ENCODE measurements around the gene CDKL4.
"Not testable (repeated sequence)": the region's sequence is repeated elsewhere in the genome, so short reads cannot be mapped to it uniquely, and the experiment has no call there.

CDKL4 gene

DNA sequence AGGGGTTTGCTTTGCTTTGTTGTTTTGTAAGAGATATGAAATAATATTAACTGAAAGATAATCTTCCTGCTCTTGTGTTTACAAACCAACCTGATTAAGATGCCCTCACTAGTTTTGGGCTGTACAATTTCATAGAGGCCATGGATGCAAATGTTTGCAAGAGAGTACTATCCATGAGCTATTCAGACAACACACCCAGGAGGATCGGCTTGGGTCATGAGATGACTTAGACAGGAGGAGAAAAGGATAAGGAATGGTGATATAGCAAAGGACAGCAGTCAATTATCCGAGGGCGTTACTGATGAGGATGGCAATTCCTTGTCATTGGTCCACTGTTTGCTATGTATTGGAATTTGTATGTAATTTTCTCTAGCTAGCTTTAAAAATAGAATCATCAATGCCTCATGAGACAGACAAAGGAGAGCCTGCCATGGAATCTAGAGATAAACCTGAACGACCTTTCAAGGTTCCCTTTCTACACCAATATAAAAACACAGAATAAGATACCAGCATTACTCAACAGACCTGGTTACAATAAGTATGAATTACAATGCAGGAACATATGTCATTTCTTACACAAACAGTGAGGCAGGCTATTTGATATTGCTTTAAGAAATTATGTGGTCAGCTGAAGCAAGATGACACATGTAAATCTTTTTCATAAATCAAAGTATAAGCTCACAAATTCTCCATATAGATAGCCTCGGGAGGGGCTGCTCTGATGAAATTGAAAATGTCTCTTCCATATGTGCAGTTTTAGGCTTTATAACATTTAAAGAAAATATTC lies 68.6 kb downstream of the CDKL4 start (continued):
- no peak for TF ChIP-seq ARNTL (CRISPR knock-in tag; IDR thresholded peaks at IDR 0.05; ENCODE audit: borderline replicate concordance, low read depth)
- TF ChIP-seq GLIS3 (CRISPR knock-in tag; IDR thresholded peaks at IDR 0.05) = no peak
- no peak for TF ChIP-seq ZNF8 (CRISPR knock-in tag; IDR thresholded peaks at IDR 0.05)

DNA sequence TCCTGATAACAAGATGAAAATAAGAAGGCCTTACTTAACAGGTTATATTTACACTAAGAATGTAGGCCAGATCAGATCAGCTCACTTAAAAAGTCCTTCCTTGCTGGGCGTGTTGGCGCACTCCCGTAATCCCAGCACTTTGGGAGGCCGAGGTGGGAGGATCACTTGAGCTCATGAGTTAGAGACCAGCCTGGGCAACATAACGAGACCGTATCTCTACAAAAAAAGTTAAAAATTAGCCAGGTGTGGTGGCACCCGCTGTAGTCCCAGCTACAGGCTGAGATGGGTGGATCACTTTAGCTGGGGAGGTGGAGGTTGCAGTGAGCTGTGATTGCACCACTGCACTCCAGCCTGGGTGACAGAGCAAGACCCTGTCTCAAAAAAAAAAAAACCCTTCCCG lies 69.7 kb downstream of the CDKL4 start:
- no peak for ATAC-seq
- no peak for TF ChIP-seq GLIS3 (CRISPR knock-in tag; IDR thresholded peaks at IDR 0.05)
- TF ChIP-seq ARNTL (CRISPR knock-in tag; IDR thresholded peaks at IDR 0.05; ENCODE audit: borderline replicate concordance, low read depth) = no peak
- TF ChIP-seq ZNF565 (CRISPR knock-in tag; conservative IDR thresholded peaks at IDR 0.05; ENCODE audit: low read depth) = no peak
- TF ChIP-seq BACH2 (CRISPR knock-in tag; IDR thresholded peaks at IDR 0.05; ENCODE audit: borderline replicate concordance) = no peak
- no peak for TF ChIP-seq ISL1 (CRISPR knock-in tag; IDR thresholded peaks at IDR 0.05)
- no peak for TF ChIP-seq SNAI2 (CRISPR knock-in tag; IDR thresholded peaks at IDR 0.05)
- TF ChIP-seq, protein P1, sequence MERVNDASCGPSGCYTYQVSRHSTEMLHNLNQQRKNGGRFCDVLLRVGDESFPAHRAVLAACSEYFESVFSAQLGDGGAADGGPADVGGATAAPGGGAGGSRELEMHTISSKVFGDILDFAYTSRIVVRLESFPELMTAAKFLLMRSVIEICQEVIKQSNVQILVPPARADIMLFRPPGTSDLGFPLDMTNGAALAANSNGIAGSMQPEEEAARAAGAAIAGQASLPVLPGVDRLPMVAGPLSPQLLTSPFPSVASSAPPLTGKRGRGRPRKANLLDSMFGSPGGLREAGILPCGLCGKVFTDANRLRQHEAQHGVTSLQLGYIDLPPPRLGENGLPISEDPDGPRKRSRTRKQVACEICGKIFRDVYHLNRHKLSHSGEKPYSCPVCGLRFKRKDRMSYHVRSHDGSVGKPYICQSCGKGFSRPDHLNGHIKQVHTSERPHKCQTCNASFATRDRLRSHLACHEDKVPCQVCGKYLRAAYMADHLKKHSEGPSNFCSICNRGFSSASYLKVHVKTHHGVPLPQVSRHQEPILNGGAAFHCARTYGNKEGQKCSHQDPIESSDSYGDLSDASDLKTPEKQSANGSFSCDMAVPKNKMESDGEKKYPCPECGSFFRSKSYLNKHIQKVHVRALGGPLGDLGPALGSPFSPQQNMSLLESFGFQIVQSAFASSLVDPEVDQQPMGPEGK (CRISPR knock-in tag; IDR thresholded peaks at IDR 0.05; ENCODE audit: borderline replicate concordance) = no peak
- no peak for TF ChIP-seq ZNF70 (CRISPR knock-in tag; IDR thresholded peaks at IDR 0.05)
- TF ChIP-seq, protein P2, sequence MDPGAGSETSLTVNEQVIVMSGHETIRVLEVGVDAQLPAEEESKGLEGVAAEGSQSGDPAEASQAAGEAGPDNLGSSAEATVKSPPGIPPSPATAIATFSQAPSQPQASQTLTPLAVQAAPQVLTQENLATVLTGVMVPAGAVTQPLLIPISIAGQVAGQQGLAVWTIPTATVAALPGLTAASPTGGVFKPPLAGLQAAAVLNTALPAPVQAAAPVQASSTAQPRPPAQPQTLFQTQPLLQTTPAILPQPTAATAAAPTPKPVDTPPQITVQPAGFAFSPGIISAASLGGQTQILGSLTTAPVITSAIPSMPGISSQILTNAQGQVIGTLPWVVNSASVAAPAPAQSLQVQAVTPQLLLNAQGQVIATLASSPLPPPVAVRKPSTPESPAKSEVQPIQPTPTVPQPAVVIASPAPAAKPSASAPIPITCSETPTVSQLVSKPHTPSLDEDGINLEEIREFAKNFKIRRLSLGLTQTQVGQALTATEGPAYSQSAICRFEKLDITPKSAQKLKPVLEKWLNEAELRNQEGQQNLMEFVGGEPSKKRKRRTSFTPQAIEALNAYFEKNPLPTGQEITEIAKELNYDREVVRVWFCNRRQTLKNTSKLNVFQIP (CRISPR knock-in tag; IDR thresholded peaks at IDR 0.05; ENCODE audit: borderline replicate concordance, low read depth) = no peak
- TF ChIP-seq ESRRG (CRISPR knock-in tag; IDR thresholded peaks at IDR 0.05) = no peak
- no peak for TF ChIP-seq ZNF8 (CRISPR knock-in tag; IDR thresholded peaks at IDR 0.05)
- TF ChIP-seq, protein P3, sequence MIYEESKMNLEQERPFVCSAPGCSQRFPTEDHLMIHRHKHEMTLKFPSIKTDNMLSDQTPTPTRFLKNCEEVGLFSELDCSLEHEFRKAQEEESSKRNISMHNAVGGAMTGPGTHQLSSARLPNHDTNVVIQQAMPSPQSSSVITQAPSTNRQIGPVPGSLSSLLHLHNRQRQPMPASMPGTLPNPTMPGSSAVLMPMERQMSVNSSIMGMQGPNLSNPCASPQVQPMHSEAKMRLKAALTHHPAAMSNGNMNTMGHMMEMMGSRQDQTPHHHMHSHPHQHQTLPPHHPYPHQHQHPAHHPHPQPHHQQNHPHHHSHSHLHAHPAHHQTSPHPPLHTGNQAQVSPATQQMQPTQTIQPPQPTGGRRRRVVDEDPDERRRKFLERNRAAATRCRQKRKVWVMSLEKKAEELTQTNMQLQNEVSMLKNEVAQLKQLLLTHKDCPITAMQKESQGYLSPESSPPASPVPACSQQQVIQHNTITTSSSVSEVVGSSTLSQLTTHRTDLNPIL (CRISPR knock-in tag; IDR thresholded peaks at IDR 0.05; ENCODE audit: low read depth) = no peak

DNA sequence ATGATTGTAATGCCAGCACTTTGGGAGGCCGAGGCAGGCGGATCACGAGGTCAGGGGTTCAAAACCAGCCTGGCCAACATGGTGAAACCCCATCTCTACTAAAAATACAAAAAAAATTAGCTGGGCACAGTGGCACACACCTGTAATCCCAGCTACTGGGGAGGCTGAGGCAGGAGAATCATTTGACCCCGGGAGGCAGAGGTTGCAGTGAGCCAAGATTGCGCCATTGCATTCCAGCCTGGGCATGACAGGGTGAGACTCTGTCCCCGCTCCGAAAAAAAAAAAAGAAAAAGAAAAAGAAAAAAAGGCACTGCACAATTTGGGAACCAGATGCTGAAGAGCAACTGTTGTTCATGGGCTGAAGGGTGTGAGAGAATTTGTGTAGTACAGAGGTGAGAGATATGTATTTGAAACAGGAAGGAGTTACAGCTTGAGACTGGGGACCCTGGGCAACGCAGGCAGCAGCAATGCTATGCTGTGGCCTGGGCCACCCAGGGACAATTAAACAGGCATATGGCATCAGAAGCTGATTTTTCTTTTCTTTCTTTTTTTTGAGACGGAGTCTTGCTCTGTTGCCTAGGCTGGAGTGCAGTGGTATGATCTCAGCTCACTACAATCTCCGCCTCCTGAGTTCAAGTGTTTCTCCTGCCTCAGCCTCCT lies 71.6 kb downstream of the CDKL4 start:
- ATAC-seq = not testable (repeated sequence)

DNA sequence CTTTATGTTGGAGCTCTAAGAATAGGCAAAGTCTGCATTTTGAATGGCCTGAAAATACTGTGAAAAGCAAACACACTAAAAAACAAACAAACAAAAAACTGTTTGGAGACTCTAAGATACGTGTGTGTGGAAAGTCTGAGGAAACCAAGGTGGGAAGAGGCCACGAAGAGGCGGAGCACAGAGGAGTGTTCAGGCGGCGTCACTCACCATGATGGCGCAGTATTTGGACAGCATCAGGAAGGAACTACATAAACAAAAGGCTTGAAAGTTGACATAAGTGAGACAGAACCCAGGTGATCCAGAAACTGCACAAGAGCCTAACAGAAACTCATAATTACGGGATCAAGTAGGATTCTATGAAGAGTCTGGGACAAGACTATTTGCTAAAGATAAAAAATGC lies 72.1 kb downstream of the CDKL4 start:
- ATAC-seq = no peak
- no peak for TF ChIP-seq BACH2 (CRISPR knock-in tag; IDR thresholded peaks at IDR 0.05; ENCODE audit: borderline replicate concordance)
- TF ChIP-seq GLIS3 (CRISPR knock-in tag; IDR thresholded peaks at IDR 0.05) = no peak
- TF ChIP-seq, protein P4, sequence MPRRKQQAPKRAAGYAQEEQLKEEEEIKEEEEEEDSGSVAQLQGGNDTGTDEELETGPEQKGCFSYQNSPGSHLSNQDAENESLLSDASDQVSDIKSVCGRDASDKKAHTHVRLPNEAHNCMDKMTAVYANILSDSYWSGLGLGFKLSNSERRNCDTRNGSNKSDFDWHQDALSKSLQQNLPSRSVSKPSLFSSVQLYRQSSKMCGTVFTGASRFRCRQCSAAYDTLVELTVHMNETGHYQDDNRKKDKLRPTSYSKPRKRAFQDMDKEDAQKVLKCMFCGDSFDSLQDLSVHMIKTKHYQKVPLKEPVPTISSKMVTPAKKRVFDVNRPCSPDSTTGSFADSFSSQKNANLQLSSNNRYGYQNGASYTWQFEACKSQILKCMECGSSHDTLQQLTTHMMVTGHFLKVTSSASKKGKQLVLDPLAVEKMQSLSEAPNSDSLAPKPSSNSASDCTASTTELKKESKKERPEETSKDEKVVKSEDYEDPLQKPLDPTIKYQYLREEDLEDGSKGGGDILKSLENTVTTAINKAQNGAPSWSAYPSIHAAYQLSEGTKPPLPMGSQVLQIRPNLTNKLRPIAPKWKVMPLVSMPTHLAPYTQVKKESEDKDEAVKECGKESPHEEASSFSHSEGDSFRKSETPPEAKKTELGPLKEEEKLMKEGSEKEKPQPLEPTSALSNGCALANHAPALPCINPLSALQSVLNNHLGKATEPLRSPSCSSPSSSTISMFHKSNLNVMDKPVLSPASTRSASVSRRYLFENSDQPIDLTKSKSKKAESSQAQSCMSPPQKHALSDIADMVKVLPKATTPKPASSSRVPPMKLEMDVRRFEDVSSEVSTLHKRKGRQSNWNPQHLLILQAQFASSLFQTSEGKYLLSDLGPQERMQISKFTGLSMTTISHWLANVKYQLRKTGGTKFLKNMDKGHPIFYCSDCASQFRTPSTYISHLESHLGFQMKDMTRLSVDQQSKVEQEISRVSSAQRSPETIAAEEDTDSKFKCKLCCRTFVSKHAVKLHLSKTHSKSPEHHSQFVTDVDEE (CRISPR knock-in tag; IDR thresholded peaks at IDR 0.05) = no peak
- TF ChIP-seq, protein P3 (CRISPR knock-in tag; IDR thresholded peaks at IDR 0.05; ENCODE audit: low read depth) = no peak
- TF ChIP-seq TOX (CRISPR knock-in tag; IDR thresholded peaks at IDR 0.05; ENCODE audit: borderline replicate concordance) = no peak
- no peak for TF ChIP-seq OSR1 (CRISPR knock-in tag; IDR thresholded peaks at IDR 0.05)
- TF ChIP-seq ISL1 (CRISPR knock-in tag; IDR thresholded peaks at IDR 0.05) = no peak
- TF ChIP-seq ZC3H10 (CRISPR knock-in tag; IDR thresholded peaks at IDR 0.05) = no peak
- TF ChIP-seq RARB (CRISPR knock-in tag; IDR thresholded peaks at IDR 0.05) = no peak
- TF ChIP-seq TCF4 (CRISPR knock-in tag; IDR thresholded peaks at IDR 0.05; ENCODE audit: borderline replicate concordance) = no peak
- no peak for TF ChIP-seq ZFP30 (CRISPR knock-in tag; IDR thresholded peaks at IDR 0.05)
- TF ChIP-seq ARNTL (CRISPR knock-in tag; IDR thresholded peaks at IDR 0.05; ENCODE audit: borderline replicate concordance, low read depth) = no peak
- TF ChIP-seq ZFP3 (CRISPR knock-in tag; IDR thresholded peaks at IDR 0.05) = no peak
- no peak for TF ChIP-seq ZNF8 (CRISPR knock-in tag; IDR thresholded peaks at IDR 0.05)
- no peak for TF ChIP-seq ZNF565 (CRISPR knock-in tag; conservative IDR thresholded peaks at IDR 0.05; ENCODE audit: low read depth)
- TF ChIP-seq, protein P1 (CRISPR knock-in tag; IDR thresholded peaks at IDR 0.05; ENCODE audit: borderline replicate concordance) = no peak

Data from SK-N-SH treated with all-trans-retinoic acid at 6 μM for 48 hours (cell line).